Measurements from ENCODE around the gene AGTPBP1.

GRCh38 chr9:85528142-85528541, 213.6 kb downstream of the AGTPBP1 start:
- TF ChIP-seq POLR2AphosphoS5 (IDR thresholded peaks at IDR 0.05; ENCODE audit: low read depth, low read length) (no peak), POLR2A (IDR thresholded peaks at IDR 0.05; ENCODE audit: low read depth, low read length) (no peak)

Measured in GM12892 (cell line).